Activated CD8-positive, alpha-beta memory T cell treated with anti-CD3 and anti-CD28 coated beads, Interleukin-2, amount 50 U/mL, for 24 hours (primary cell): ENCODE measurements around the gene TECTA.

Experiments used
- DNase-seq: peaks from one replicate; pipeline ENCODE4 v3.0.0-alpha.2; 2020; ENCODE audit errors: extremely low read depth

Gene TECTA

GRCh38 chr11:121100943-121101342 lies at the start of gene TECTA:
Gene TECTA, plus strand, starts transcription at chr11:121101243. Its CDS starts 1,423 bp downstream, at chr11:121102666.
- no peak for DNase-seq

GRCh38 chr11:121053244-121053643 lies 47.8 kb upstream of the TECTA start:
- no peak for DNase-seq

- DNase-seq: no peak
These were observed 46.8 kb upstream of the TECTA start for GRCh38 chr11:121054266-121054665.

- DNase-seq: no peak
These were observed 46.0 kb upstream of the TECTA start for GRCh38 chr11:121055076-121055475.

GRCh38 chr11:121057922-121058321 lies 43.1 kb upstream of the TECTA start:
- no peak for DNase-seq

GRCh38 chr11:121058941-121059340 lies 42.1 kb upstream of the TECTA start:
- DNase-seq: no peak

- DNase-seq: no peak
These were observed 41.4 kb upstream of the TECTA start for GRCh38 chr11:121059605-121060004.

GRCh38 chr11:121063728-121064127 lies 37.3 kb upstream of the TECTA start:
- no peak for DNase-seq

- DNase-seq: no peak
These were observed 34.4 kb upstream of the TECTA start for GRCh38 chr11:121066623-121067022.

GRCh38 chr11:121067026-121067425 lies 34.0 kb upstream of the TECTA start:
- DNase-seq: no peak

- no peak for DNase-seq
These were observed 33.6 kb upstream of the TECTA start for GRCh38 chr11:121067453-121067852.

- no peak for DNase-seq
These were observed 32.9 kb upstream of the TECTA start for GRCh38 chr11:121067962-121068647.

GRCh38 chr11:121068787-121069186 lies 32.3 kb upstream of the TECTA start:
- no peak for DNase-seq

- DNase-seq: no peak
These were observed 29.8 kb upstream of the TECTA start for GRCh38 chr11:121070951-121071845.

- no peak for DNase-seq
These were observed 29.1 kb upstream of the TECTA start for GRCh38 chr11:121071846-121072450.

- DNase-seq: no peak
These were observed 19.7 kb upstream of the TECTA start for GRCh38 chr11:121081321-121081720.

- DNase-seq: no peak
These were observed 18.8 kb upstream of the TECTA start for GRCh38 chr11:121082219-121082618.

GRCh38 chr11:121082670-121083069 lies 18.4 kb upstream of the TECTA start:
- no peak for DNase-seq

GRCh38 chr11:121086866-121087265 lies 14.2 kb upstream of the TECTA start:
- no peak for DNase-seq

GRCh38 chr11:121089566-121089965 lies 11.5 kb upstream of the TECTA start:
- DNase-seq: no peak

GRCh38 chr11:121090145-121090721 lies 10.8 kb upstream of the TECTA start:
- no peak for DNase-seq

- no peak for DNase-seq
These were observed 9.4 kb upstream of the TECTA start for GRCh38 chr11:121091492-121092152.
